ENCODE measurements around the gene ZNF451. TPM values are rescaled to one million over a fixed set of nuclear protein-coding genes. Genes with fewer than 3 reads are reported as not detected.

ZNF451 gene
- total and polyA plus RNA-seq, 12 donors = 4.9 to 33.2 (median 26.2) TPM

DNA sequence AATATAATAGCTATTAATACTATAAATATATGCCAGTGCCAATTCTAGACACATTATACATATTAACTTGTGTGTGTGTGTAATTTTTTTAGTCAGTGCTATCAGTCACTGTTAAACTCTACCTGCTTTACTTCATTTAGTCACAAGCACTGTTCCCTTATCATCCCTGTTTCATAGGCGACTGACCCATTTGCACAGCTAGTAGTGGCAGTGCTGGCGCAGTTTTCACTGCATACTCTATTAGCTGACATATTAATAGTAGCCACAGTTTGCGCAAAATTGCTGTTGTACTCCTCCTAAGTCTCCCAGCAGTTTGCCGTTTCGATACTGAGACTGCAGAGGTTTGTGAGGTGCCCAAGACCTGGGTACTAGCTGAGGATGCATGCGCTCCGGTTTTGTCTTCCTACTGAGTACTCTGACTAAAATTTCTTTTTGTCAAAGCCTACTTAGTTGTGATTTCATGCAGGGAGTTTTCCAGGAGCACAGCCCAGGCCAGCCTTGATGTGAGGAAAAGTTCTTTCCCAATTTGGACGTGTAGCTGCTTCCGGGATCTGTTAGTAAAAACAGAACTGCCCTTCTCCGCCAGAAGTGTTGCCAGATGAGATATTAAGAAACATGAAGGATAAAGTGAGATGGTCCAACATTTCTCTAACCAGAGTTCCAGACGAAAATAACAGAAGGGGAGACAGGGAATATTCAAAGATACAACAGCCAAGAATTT lies 87.7 kb downstream of the ZNF451 start:
- Histone ChIP-seq H3K9me3 (no peaks in the 10 kb centered on the region), H3K27ac (peak overlapping the region; percentile 4 to 92 (median 72)), H3K4me1 (peaks cover 3 to 63% (median 31%) of the 10 kb centered on the region in 9 donors), H3K4me3 (peak overlapping the region in 7 of 10 donors; percentile 12 to 41 (median 32)), H3K36me3 (peaks cover 0 to 9% (median under 1%) of the 10 kb centered on the region in 9 donors), H3K27me3 (no peaks in the 10 kb centered on the region)
- DNase-seq (peak; percentile 24 to 58), ATAC-seq (peak; percentile 68 to 88 (median 75))
- TF ChIP-seq, protein P1, sequence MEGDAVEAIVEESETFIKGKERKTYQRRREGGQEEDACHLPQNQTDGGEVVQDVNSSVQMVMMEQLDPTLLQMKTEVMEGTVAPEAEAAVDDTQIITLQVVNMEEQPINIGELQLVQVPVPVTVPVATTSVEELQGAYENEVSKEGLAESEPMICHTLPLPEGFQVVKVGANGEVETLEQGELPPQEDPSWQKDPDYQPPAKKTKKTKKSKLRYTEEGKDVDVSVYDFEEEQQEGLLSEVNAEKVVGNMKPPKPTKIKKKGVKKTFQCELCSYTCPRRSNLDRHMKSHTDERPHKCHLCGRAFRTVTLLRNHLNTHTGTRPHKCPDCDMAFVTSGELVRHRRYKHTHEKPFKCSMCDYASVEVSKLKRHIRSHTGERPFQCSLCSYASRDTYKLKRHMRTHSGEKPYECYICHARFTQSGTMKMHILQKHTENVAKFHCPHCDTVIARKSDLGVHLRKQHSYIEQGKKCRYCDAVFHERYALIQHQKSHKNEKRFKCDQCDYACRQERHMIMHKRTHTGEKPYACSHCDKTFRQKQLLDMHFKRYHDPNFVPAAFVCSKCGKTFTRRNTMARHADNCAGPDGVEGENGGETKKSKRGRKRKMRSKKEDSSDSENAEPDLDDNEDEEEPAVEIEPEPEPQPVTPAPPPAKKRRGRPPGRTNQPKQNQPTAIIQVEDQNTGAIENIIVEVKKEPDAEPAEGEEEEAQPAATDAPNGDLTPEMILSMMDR (IDR thresholded peaks at IDR 0.05) = no peak
- intact Hi-C loops (cut with DNase I) = loop anchor here in 3 of 10 donors (5.0 to 10.0 kb wide), 3 partner anchors 45 to 273 kb away; partner anchors contain the start of genes PRIM2 (in 2 of the 3) and RAB23 (in 1 of the 3)
- 33 to 49% methylated on average over 11 of the region's 11 CpGs for WGBS, 2 donors

DNA sequence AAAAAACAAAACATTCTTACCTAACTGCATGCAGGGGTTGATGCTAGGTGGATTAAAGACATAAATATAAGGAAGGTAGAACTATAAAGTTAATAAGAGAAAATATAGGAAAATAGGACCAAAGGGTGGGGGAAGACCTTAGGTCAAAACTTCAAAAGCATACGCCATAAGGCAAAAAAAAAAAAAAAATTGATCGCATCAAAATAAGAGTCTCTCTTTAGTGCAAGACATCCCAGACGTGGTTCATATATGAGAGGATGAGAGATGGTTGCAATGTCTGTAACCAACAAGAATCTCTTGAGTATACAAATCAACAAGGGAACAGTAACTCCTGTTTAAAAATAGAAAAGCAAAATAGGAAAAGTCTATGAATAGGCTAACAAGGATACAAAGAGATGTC lies 90.6 kb downstream of the ZNF451 start:
- intact Hi-C loops (cut with DNase I) = loop anchor here in 1 of 10 donors (10.0 kb wide), 1 partner anchor 124 kb away; no protein-coding TSS in a partner anchor
- no peaks in the 10 kb centered on the region for H3K27me3 ChIP-seq
- peaks cover 3 to 46% (median 21%) of the 10 kb centered on the region in 9 donors for H3K4me1 ChIP-seq
- ATAC-seq = no peak
- TF ChIP-seq, protein P1 (IDR thresholded peaks at IDR 0.05) = no peak
- 67 to 75% methylated on average over 3 of the region's 3 CpGs for WGBS, 2 donors
- no peaks in the 10 kb centered on the region for H3K9me3 ChIP-seq
- no peak for DNase-seq
- no peak overlapping the region for H3K4me3 ChIP-seq
- peak overlapping the region in 3 of 10 donors; percentile 15 to 47 (median 18) for H3K27ac ChIP-seq
- H3K36me3 ChIP-seq = peaks cover 0 to 37% (median 16%) of the 10 kb centered on the region in 9 donors

- TF ChIP-seq, protein P1 (IDR thresholded peaks at IDR 0.05) = no peak
- WGBS, 2 donors = 62 to 66% methylated on average over 2 of the region's 2 CpGs
- H3K9me3 ChIP-seq = no peaks in the 10 kb centered on the region
- no peaks in the 10 kb centered on the region for H3K27me3 ChIP-seq
- intact Hi-C loops (cut with DNase I) = loop anchor here in 1 of 10 donors (10.0 kb wide), 1 partner anchor 123 kb away; no protein-coding TSS in a partner anchor
- peaks cover 0 to 42% (median 16%) of the 10 kb centered on the region in 9 donors for H3K36me3 ChIP-seq
- H3K27ac ChIP-seq = peak overlapping the region in 3 of 10 donors; percentile 18 to 47 (median 28)
- ATAC-seq = peak in 4 of 8 donors; percentile 4 to 61 (median 24)
- H3K4me1 ChIP-seq = peaks cover 1 to 39% (median 21%) of the 10 kb centered on the region in 9 donors
- no peak for DNase-seq
- no peak overlapping the region for H3K4me3 ChIP-seq
Observed at GRCh38 chr6:57182017-57182432, 92.0 kb downstream of the ZNF451 start.

DNA sequence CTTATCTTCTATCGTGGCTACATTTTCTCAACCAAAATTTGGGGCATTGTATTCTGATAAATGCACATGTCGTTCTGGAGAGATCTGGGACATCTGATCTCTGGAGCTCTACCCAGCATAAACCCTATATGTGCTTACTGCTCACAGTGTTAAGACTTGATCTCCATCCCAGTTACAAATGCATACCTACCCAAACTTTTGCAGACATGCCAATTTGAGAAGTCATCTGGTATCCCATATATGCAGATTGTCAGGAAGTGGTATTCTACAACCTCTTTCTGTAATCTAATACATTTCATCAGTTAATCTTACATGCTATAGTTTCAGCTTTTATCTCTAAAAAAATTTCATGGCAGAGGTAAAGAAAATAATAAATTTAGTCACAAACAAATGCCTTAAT lies 93.3 kb downstream of the ZNF451 start:
- WGBS, 2 donors = 80 to 85% methylated on average over 2 of the region's 2 CpGs
- DNase-seq = no peak
- Histone ChIP-seq H3K9me3 (no peaks in the 10 kb centered on the region), H3K27me3 (no peaks in the 10 kb centered on the region), H3K4me1 (peaks cover 0 to 30% (median 18%) of the 10 kb centered on the region in 9 donors), H3K4me3 (no peak overlapping the region), H3K27ac (no peak overlapping the region), H3K36me3 (peaks cover 0 to 50% (median 16%) of the 10 kb centered on the region in 9 donors)
- intact Hi-C loops (cut with DNase I) = loop anchor here in 1 of 10 donors (10.0 kb wide), 1 partner anchor 121 kb away; no protein-coding TSS in a partner anchor
- TF ChIP-seq, protein P1 (IDR thresholded peaks at IDR 0.05) = no peak
- ATAC-seq = no peak

All from heart right ventricle (tissue), 16 donors.